Retina (tissue), 1 donor: ENCODE results near the gene FGFR2.

Experiments used
- DNase-seq: peaks from one replicate; pipeline ENCODE4 v3.0.0-alpha.2; 2016

The FGFR2 gene

GRCh38 chr10:121484401-121484800, 113.8 kb downstream of the FGFR2 start:
- no peak for DNase-seq

- no peak for DNase-seq
These were observed 117.1 kb downstream of the FGFR2 start for GRCh38 chr10:121481180-121481579.

GRCh38 chr10:121478556-121478955, 119.7 kb downstream of the FGFR2 start:
- DNase-seq = no peak

- DNase-seq = no peak
These were observed 128.2 kb downstream of the FGFR2 start for GRCh38 chr10:121469797-121470606.

- no peak for DNase-seq
These were observed 129.5 kb downstream of the FGFR2 start for GRCh38 chr10:121468726-121469125.

- no peak for DNase-seq
These were observed 131.8 kb downstream of the FGFR2 start for GRCh38 chr10:121466424-121466823.

GRCh38 chr10:121465215-121465614, 133.0 kb downstream of the FGFR2 start:
- no peak for DNase-seq

- DNase-seq = no peak
These were observed 133.7 kb downstream of the FGFR2 start for GRCh38 chr10:121464517-121464916.

- no peak for DNase-seq
These were observed 135.3 kb downstream of the FGFR2 start for GRCh38 chr10:121462955-121463354.

- no peak for DNase-seq
These were observed 136.0 kb downstream of the FGFR2 start for GRCh38 chr10:121462281-121462680.

- no peak for DNase-seq
These were observed 136.9 kb downstream of the FGFR2 start for GRCh38 chr10:121461307-121461706.

GRCh38 chr10:121460733-121461132, 137.5 kb downstream of the FGFR2 start:
- no peak for DNase-seq

GRCh38 chr10:121459622-121460453, 138.4 kb downstream of the FGFR2 start:
- no peak for DNase-seq

GRCh38 chr10:121459279-121459621, 139.0 kb downstream of the FGFR2 start:
- DNase-seq = no peak

GRCh38 chr10:121457729-121458128, 140.5 kb downstream of the FGFR2 start:
- DNase-seq = no peak

- no peak for DNase-seq
These were observed 142.9 kb downstream of the FGFR2 start for GRCh38 chr10:121455377-121455776.

- DNase-seq = no peak
These were observed 143.5 kb downstream of the FGFR2 start for GRCh38 chr10:121454781-121455180.

GRCh38 chr10:121453160-121453559, 145.1 kb downstream of the FGFR2 start:
- DNase-seq = no peak

- DNase-seq = no peak
These were observed 145.7 kb downstream of the FGFR2 start for GRCh38 chr10:121452581-121452980.

GRCh38 chr10:121450247-121450646, 148.0 kb downstream of the FGFR2 start:
- DNase-seq = peak; percentile 70

- peak; percentile 23 for DNase-seq
These were observed 148.7 kb downstream of the FGFR2 start for GRCh38 chr10:121449482-121449924.

- no peak for DNase-seq
These were observed 149.3 kb downstream of the FGFR2 start for GRCh38 chr10:121448766-121449421.

- DNase-seq = no peak
These were observed 153.6 kb downstream of the FGFR2 start for GRCh38 chr10:121444520-121445165.
